ENCODE data around the gene PMPCA. TPM values are rescaled to one million over a fixed set of nuclear protein-coding genes. Genes with fewer than 3 reads are reported as not detected.

The PMPCA gene
- total and polyA plus RNA-seq, 2 of the 13 experiments (the other 11 are each of a cell fraction or from before 2014, with no cell fraction given) = 70.2 to 88.4 TPM

DNA sequence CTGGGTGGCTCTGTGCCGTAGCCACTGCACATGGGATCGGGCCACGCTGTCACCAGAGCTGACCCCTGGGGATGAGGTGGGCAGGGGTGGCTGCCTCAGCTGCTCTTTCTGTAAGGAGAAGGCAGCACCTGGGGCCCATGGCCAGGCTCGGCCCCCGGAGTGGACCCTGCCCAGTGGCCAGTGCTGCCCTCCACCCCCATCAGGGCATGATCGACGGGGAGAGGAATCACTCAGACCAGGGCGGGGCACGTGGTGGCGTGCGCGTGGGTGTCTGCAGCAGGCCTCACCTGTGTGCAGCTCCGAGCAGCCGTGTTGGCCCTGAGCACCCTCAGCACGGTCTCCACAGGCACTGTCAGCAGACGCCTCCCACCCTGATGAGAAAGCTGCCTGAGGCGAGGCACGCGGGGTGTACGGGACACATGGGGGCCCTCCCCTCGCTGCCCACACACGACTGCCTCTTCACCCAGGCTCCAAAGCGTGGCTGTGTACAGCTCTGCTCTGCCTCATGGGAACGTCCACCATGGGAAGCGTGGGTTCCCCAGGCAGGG lies 28.4 kb upstream of the PMPCA start:
- Histone ChIP-seq H3K27me3 (ENCODE audit: control insufficient read depth in 1 of 2, insufficient read depth in 2 of 2, low read length in 2 of 2) (no peaks in the 10 kb centered on the region), H3K36me3 (replicated peaks in 1 of 2; ENCODE audit: control insufficient read depth in 1 of 2, insufficient read depth in 2 of 2, low read length in 2 of 2) (peaks cover 22 to 48% of the 10 kb centered on the region in 2 experiments; a peak in 3 of 5 replicates), H3K79me2 (ENCODE audit: insufficient read depth, low read length) (no peaks in the 10 kb centered on the region), H3K4me2 (ENCODE audit: low read depth, low read length) (no peak overlapping the region), H3K4me1 (ENCODE audit: insufficient read depth, low read length) (0 out of 2 replicates have a peak, but pooled peaks cover 7% of the 10 kb centered on the region), H3K9ac (ENCODE audit: insufficient read depth, low read depth, low read length) (no peak overlapping the region), H3K9me3 (ENCODE audit: low read length) (no peaks in the 10 kb centered on the region), H3K27ac (ENCODE audit: extremely low read length, insufficient read depth, low read length) (no peak overlapping the region), H2AFZ (ENCODE audit: low read length) (no peak overlapping the region), H3K4me3 (replicated peaks in 1 of 3; ENCODE audit: insufficient read depth in 1 of 3, low read depth in 2 of 3, low read length in 3 of 3) (no peak overlapping the region), H4K20me1 (ENCODE audit: insufficient read depth, low read length) (no peaks in the 10 kb centered on the region)
- ChIA-PET CTCF (ENCODE audit: low intra/inter-chr PET ratio, low total read pairs) (no interaction called here), POLR2A (interaction anchor here (1.3 kb wide), 1 partner anchor 19 kb away, joined by 3 read pairs; the partner anchor contains the start of gene DNLZ)
- 94% methylated on average over 19 of the region's 25 CpGs for WGBS (ENCODE audit: low lambda C conversion rate)
- intact Hi-C loops (cut with micrococcal nuclease; ENCODE audit: unreplicated experiment) (no loop called here), in situ Hi-C loops (cut with HindIII; ENCODE audit: extremely low pct_ligation_motif_present, low pct_unique_long_range_greater_than_20kb) (no loop called here)
- no peak for TF ChIP-seq PTBP1 (IDR thresholded peaks at IDR 0.05; ENCODE audit: low read depth, low read length, poor library complexity, severe bottlenecking)
- TF ChIP-seq AGO2 (optimal IDR thresholded peaks at IDR 0.05; ENCODE audit: low read depth, low read length) = peak; percentile 42
- TF ChIP-seq ZNF317 (CRISPR knock-in tag; IDR thresholded peaks at IDR 0.05) = no peak
- no peak for TF ChIP-seq MED8 (CRISPR knock-in tag; IDR thresholded peaks at IDR 0.05; ENCODE audit: insufficient replicate concordance)
- TF ChIP-seq SPEN (CRISPR knock-in tag; IDR thresholded peaks at IDR 0.05; ENCODE audit: low read depth) = no peak
- TF ChIP-seq, protein P1, sequence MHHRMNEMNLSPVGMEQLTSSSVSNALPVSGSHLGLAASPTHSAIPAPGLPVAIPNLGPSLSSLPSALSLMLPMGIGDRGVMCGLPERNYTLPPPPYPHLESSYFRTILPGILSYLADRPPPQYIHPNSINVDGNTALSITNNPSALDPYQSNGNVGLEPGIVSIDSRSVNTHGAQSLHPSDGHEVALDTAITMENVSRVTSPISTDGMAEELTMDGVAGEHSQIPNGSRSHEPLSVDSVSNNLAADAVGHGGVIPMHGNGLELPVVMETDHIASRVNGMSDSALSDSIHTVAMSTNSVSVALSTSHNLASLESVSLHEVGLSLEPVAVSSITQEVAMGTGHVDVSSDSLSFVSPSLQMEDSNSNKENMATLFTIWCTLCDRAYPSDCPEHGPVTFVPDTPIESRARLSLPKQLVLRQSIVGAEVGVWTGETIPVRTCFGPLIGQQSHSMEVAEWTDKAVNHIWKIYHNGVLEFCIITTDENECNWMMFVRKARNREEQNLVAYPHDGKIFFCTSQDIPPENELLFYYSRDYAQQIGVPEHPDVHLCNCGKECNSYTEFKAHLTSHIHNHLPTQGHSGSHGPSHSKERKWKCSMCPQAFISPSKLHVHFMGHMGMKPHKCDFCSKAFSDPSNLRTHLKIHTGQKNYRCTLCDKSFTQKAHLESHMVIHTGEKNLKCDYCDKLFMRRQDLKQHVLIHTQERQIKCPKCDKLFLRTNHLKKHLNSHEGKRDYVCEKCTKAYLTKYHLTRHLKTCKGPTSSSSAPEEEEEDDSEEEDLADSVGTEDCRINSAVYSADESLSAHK (CRISPR knock-in tag; IDR thresholded peaks at IDR 0.05; ENCODE audit: borderline replicate concordance) = no peak
- TF ChIP-seq ISX (CRISPR knock-in tag; conservative IDR thresholded peaks at IDR 0.05) = no peak
- TF ChIP-seq ZNF331 (CRISPR knock-in tag; IDR thresholded peaks at IDR 0.05) = no peak
- BruUV-seq (replicated peaks) = no TSS peak
- no peak for ATAC-seq
- no peak for FAIRE-seq
- DNase-seq (ENCODE audit: low spot score) = no peak

Measured in HepG2 (cell line).